Osteocyte (in vitro differentiated cells): ENCODE measurements around the gene CNPY4. TPM values are rescaled to one million over a fixed set of nuclear protein-coding genes. Genes with fewer than 3 reads are reported as not detected.

Source experiments
- DNase-seq: peaks from one replicate; pipeline ENCODE4 v3.0.0; 2021; ENCODE audit warnings: mixed read lengths; ENCODE audit not compliant: unreplicated experiment; ENCODE audit errors: extremely low spot score
- H3K27ac Mint-ChIP-seq: one replicate; pipeline ENCODE4 v1.8.0; 2021; ENCODE audit warnings: mild to moderate bottlenecking, mixed read lengths; ENCODE audit not compliant: unreplicated experiment
- H3K27me3 Mint-ChIP-seq: one replicate; pipeline ENCODE4 v1.8.0; 2021; ENCODE audit warnings: mixed read lengths; ENCODE audit not compliant: unreplicated experiment
- H3K36me3 Mint-ChIP-seq: one replicate; pipeline ENCODE4 v1.8.0; 2021; ENCODE audit warnings: mixed read lengths; ENCODE audit not compliant: unreplicated experiment
- H3K4me1 Mint-ChIP-seq: one replicate; pipeline ENCODE4 v1.8.0; 2021; ENCODE audit warnings: mixed read lengths; ENCODE audit not compliant: unreplicated experiment
- H3K4me3 Mint-ChIP-seq: one replicate; pipeline ENCODE4 v1.8.0; 2021; ENCODE audit warnings: mild to moderate bottlenecking, moderate library complexity, mixed read lengths; ENCODE audit not compliant: unreplicated experiment
- H3K9me3 Mint-ChIP-seq: one replicate; pipeline ENCODE4 v1.8.0; 2021; ENCODE audit warnings: mixed read lengths; ENCODE audit not compliant: unreplicated experiment
- CTCF ChIP-seq: fragments of 200-600 bp; sonication (generic); IDR thresholded peaks from 2 replicates; pipeline ENCODE4 v1.5.0; 2021; ENCODE audit warnings: antibody characterized with exemption, mild to moderate bottlenecking, moderate library complexity
- total RNA-seq: library from RNA; stranded (reverse); gene quantifications from 2 replicates; pipeline ENCODE4 v1.2.1, GENCODE V29; 2021

Gene CNPY4
- total RNA-seq, 1 donor from 2014 or later = 33.6 TPM

GRCh38 chr7:100088621-100089457 lies 30.6 kb upstream of the CNPY4 start, which contains the start of gene COPS6:
Gene COPS6, plus strand, starts transcription at chr7:100088969. Its CDS starts 22 bp downstream, at chr7:100088991.
- peak; percentile 93 for DNase-seq
- no peaks in the 10 kb centered on the region for H3K9me3 Mint-ChIP-seq
- H3K27me3 Mint-ChIP-seq = no peaks in the 10 kb centered on the region
- H3K4me1 Mint-ChIP-seq = peaks cover 23% of the 10 kb centered on the region
- H3K27ac Mint-ChIP-seq = peak within 1 kb of the TSS; percentile 91
- H3K4me3 Mint-ChIP-seq = peak within 1 kb of the TSS; percentile 83
- TF ChIP-seq CTCF = no peak
- H3K36me3 Mint-ChIP-seq = peaks cover 29% of the 10 kb centered on the region

GRCh38 chr7:100089458-100090196 lies 29.8 kb upstream of the CNPY4 start:
- Mint-ChIP-seq H3K36me3 (peaks cover 30% of the 10 kb centered on the region), H3K4me1 (peaks cover 23% of the 10 kb centered on the region), H3K27ac (peak overlapping the region; percentile 91), H3K4me3 (peak overlapping the region; percentile 83), H3K27me3 (no peaks in the 10 kb centered on the region), H3K9me3 (no peaks in the 10 kb centered on the region)
- no peak for DNase-seq
- no peak for TF ChIP-seq CTCF

- H3K27ac Mint-ChIP-seq = peak overlapping the region; percentile 1
- no peak for TF ChIP-seq CTCF
- no peaks in the 10 kb centered on the region for H3K27me3 Mint-ChIP-seq
- H3K9me3 Mint-ChIP-seq = no peaks in the 10 kb centered on the region
- H3K4me3 Mint-ChIP-seq = peak overlapping the region; percentile 23
- H3K36me3 Mint-ChIP-seq = peaks cover 38% of the 10 kb centered on the region
- peaks cover 23% of the 10 kb centered on the region for H3K4me1 Mint-ChIP-seq
- no peak for DNase-seq
These were observed 28.7 kb upstream of the CNPY4 start for GRCh38 chr7:100090527-100091410.

GRCh38 chr7:100091411-100092181 lies 27.8 kb upstream of the CNPY4 start:
- H3K27ac Mint-ChIP-seq = peak overlapping the region; percentile 1
- DNase-seq = no peak
- H3K27me3 Mint-ChIP-seq = no peaks in the 10 kb centered on the region
- H3K4me1 Mint-ChIP-seq = peaks cover 25% of the 10 kb centered on the region
- TF ChIP-seq CTCF = no peak
- H3K4me3 Mint-ChIP-seq = no peak overlapping the region
- no peaks in the 10 kb centered on the region for H3K9me3 Mint-ChIP-seq
- peaks cover 40% of the 10 kb centered on the region for H3K36me3 Mint-ChIP-seq
